Central memory CD8-positive, alpha-beta T cell (primary cell): ENCODE measurements around the gene ANAPC2.

ENCODE experiments used
- ATAC-seq: fragments of 150-1000 bp; cut with Tn5 transposase; replicated peaks from 2 replicates; pipeline ENCODE4 v1.10.0; 2022; ENCODE audit warnings: mild to moderate bottlenecking, moderate FRiP score, moderate number of reproducible peaks; ENCODE audit not compliant: poor library complexity, severe bottlenecking; ENCODE audit errors: extremely low read depth
- DNase-seq, 2 donors: peaks; one replicate each; pipeline ENCODE4 v3.0.0; 2021; ENCODE audit warnings: low spot score in 2 of 2
- H3K27ac Mint-ChIP-seq: one replicate; pipeline ENCODE4 v1.8.0; 2022; ENCODE audit warnings: low read depth, mild to moderate bottlenecking, moderate library complexity, mixed read lengths
- H3K27me3 Mint-ChIP-seq: one replicate; pipeline ENCODE4 v1.8.0; 2022; ENCODE audit warnings: mixed read lengths
- H3K36me3 Mint-ChIP-seq: one replicate; pipeline ENCODE4 v1.8.0; 2022; ENCODE audit warnings: mild to moderate bottlenecking, moderate library complexity, mixed read lengths; ENCODE audit not compliant: insufficient read depth
- H3K4me1 Mint-ChIP-seq: one replicate; pipeline ENCODE4 v1.8.0; 2022; ENCODE audit warnings: mixed read lengths
- H3K4me3 Mint-ChIP-seq: one replicate; pipeline ENCODE4 v1.8.0; 2022; ENCODE audit warnings: mild to moderate bottlenecking, moderate library complexity, mixed read lengths
- H3K9me3 Mint-ChIP-seq: one replicate; pipeline ENCODE4 v1.8.0; 2022; ENCODE audit warnings: mixed read lengths

Gene ANAPC2

GRCh38 chr9:137230705-137231371 lies 42.5 kb upstream of the ANAPC2 start, which contains the start of gene SLC34A3:
Gene SLC34A3, plus strand, starts transcription at chr9:137230901. Its CDS starts 802 bp downstream, at chr9:137231703.
- no peak within 1 kb of the TSS for H3K4me3 Mint-ChIP-seq
- peaks cover 17% of the 10 kb centered on the region for H3K27me3 Mint-ChIP-seq
- no peak for ATAC-seq
- H3K4me1 Mint-ChIP-seq, result peaks cover 6% of the 10 kb centered on the region
- peaks cover 1% of the 10 kb centered on the region for H3K36me3 Mint-ChIP-seq
- no peaks in the 10 kb centered on the region for H3K9me3 Mint-ChIP-seq
- no peak for DNase-seq
- H3K27ac Mint-ChIP-seq, result no peak within 1 kb of the TSS

- H3K9me3 Mint-ChIP-seq, result no peaks in the 10 kb centered on the region
- H3K27ac Mint-ChIP-seq, result no peak overlapping the region
- no peak overlapping the region for H3K4me3 Mint-ChIP-seq
- no peak for DNase-seq
- H3K36me3 Mint-ChIP-seq, result peaks cover 1% of the 10 kb centered on the region
- ATAC-seq, result no peak
- peaks cover 15% of the 10 kb centered on the region for H3K27me3 Mint-ChIP-seq
- H3K4me1 Mint-ChIP-seq, result peaks cover 6% of the 10 kb centered on the region
Measured at GRCh38 chr9:137229903-137230704, 41.7 kb upstream of the ANAPC2 start.

GRCh38 chr9:137228968-137229896 lies 40.9 kb upstream of the ANAPC2 start:
- Mint-ChIP-seq H3K27me3 (peaks cover 9% of the 10 kb centered on the region), H3K9me3 (no peaks in the 10 kb centered on the region), H3K4me1 (peaks cover 6% of the 10 kb centered on the region), H3K27ac (no peak overlapping the region), H3K36me3 (peaks cover 1% of the 10 kb centered on the region), H3K4me3 (no peak overlapping the region)
- ATAC-seq (no peak), DNase-seq (no peak)

DNA sequence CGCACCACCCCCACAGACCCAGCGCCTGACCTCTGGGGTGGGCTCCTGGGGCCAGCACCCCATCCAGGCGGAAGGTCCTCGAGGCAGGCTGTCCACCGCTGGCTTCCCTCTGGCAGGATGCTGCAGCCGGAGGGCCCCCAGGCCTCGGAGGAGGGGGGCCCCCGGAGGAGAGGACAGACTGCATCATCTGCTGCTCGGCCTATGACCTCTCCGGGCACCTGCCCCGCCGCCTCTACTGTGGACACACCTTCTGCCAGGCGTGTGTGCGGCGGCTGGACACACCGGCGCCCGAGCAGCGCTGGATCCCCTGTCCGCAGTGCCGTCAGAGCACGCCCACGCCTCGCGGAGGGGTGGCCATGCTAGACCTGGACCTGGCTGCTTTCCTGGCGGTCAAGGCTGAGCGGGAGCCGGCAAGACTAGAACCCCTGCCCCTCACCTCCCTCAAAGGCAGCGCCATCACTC lies 40.2 kb upstream of the ANAPC2 start:
- H3K27me3 Mint-ChIP-seq, result peaks cover 9% of the 10 kb centered on the region
- H3K36me3 Mint-ChIP-seq, result peaks cover 1% of the 10 kb centered on the region
- no peak for DNase-seq
- H3K4me1 Mint-ChIP-seq, result peaks cover 6% of the 10 kb centered on the region
- H3K9me3 Mint-ChIP-seq, result no peaks in the 10 kb centered on the region
- no peak overlapping the region for H3K4me3 Mint-ChIP-seq
- ATAC-seq, result no peak
- H3K27ac Mint-ChIP-seq, result no peak overlapping the region

GRCh38 chr9:137227853-137228505 lies 39.6 kb upstream of the ANAPC2 start:
- Mint-ChIP-seq H3K27ac (no peak overlapping the region), H3K36me3 (peaks cover 3% of the 10 kb centered on the region), H3K4me1 (peaks cover 6% of the 10 kb centered on the region), H3K4me3 (no peak overlapping the region), H3K27me3 (peaks cover 9% of the 10 kb centered on the region), H3K9me3 (no peaks in the 10 kb centered on the region)
- ATAC-seq, result no peak
- no peak for DNase-seq

GRCh38 chr9:137227054-137227852 lies 38.9 kb upstream of the ANAPC2 start, which contains the start of gene RNF224:
Gene RNF224, plus strand, starts transcription at chr9:137227502. Its CDS starts 834 bp downstream, at chr9:137228336.
- Mint-ChIP-seq H3K4me3 (no peak within 1 kb of the TSS), H3K36me3 (peaks cover 6% of the 10 kb centered on the region), H3K27ac (no peak within 1 kb of the TSS), H3K27me3 (peaks cover 9% of the 10 kb centered on the region), H3K4me1 (peaks cover 6% of the 10 kb centered on the region), H3K9me3 (no peaks in the 10 kb centered on the region)
- ATAC-seq (peak; percentile 41), DNase-seq (peak; percentile 71 to 76)

- H3K36me3 Mint-ChIP-seq, result peaks cover 6% of the 10 kb centered on the region
- H3K27ac Mint-ChIP-seq, result no peak overlapping the region
- peaks cover 9% of the 10 kb centered on the region for H3K27me3 Mint-ChIP-seq
- no peak overlapping the region for H3K4me3 Mint-ChIP-seq
- ATAC-seq, result no peak
- H3K4me1 Mint-ChIP-seq, result peaks cover 6% of the 10 kb centered on the region
- H3K9me3 Mint-ChIP-seq, result no peaks in the 10 kb centered on the region
- DNase-seq, result no peak
Measured at GRCh38 chr9:137226338-137227053, 38.1 kb upstream of the ANAPC2 start.

DNA sequence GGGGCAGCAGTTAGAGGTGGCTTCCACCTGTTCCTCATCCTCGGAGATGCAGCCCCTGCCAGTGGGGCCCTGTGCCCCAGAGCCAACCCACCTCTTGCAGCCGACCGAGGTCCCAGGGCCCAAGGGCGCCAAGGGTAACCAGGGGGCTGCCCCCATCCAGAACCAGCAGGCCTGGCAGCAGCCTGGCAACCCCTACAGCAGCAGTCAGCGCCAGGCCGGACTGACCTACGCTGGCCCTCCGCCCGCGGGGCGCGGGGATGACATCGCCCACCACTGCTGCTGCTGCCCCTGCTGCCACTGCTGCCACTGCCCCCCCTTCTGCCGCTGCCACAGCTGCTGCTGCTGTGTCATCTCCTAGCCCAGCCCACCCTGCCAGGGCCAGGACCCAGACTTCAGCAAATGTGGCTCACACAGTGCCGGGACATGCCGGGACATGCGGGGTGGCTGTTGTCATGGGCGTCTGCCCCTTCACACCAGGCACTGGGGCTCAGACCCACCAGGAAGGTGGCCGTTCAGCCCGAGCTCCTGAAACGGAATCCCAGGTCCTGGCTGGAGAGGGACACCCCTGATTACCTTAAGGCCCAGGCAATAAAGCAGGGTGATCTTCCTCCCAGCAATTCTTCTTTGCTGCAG lies 37.5 kb upstream of the ANAPC2 start:
- Mint-ChIP-seq H3K36me3 (peaks cover 6% of the 10 kb centered on the region), H3K4me1 (peaks cover 6% of the 10 kb centered on the region), H3K27me3 (peaks cover 9% of the 10 kb centered on the region), H3K9me3 (no peaks in the 10 kb centered on the region), H3K27ac (no peak overlapping the region), H3K4me3 (no peak overlapping the region)
- DNase-seq (no peak), ATAC-seq (no peak)

- Mint-ChIP-seq H3K27ac (peak within 1 kb of the TSS; percentile 25), H3K36me3 (peaks cover 6% of the 10 kb centered on the region), H3K27me3 (peaks cover 9% of the 10 kb centered on the region), H3K4me3 (peak within 1 kb of the TSS; percentile 74), H3K9me3 (no peaks in the 10 kb centered on the region), H3K4me1 (peaks cover 6% of the 10 kb centered on the region)
- no peak for ATAC-seq
- no peak for DNase-seq
Measured at GRCh38 chr9:137224830-137225694, 36.7 kb upstream of the ANAPC2 start, which contains the start of gene CYSRT1. Gene CYSRT1, plus strand, starts transcription at chr9:137225174. Its CDS starts 448 bp downstream, at chr9:137225622.
